Measurements from ENCODE around the gene BIN2. TPM values are rescaled to one million over a fixed set of nuclear protein-coding genes. Genes with fewer than 3 reads are reported as not detected.

The BIN2 gene
- total RNA-seq, 1 experiment from 2014 or later = not detected

DNA sequence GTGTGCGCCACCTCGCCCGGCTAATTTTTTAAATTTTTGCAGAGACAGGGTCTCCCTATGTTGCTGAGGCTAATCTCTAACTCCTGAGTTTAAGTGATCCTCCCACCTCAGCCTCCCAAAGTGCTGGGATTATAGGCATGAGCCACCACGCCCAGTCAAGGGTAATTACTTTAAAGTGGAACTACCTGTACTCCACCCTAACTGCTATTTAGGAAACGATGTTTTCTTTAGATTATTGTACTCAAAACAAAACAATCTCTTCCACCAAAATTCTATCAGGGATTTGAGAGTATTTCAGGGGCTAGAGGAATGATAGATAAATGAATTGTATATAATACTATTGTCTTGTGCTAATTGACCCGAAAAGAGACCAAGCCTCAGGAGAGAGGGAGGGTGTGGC lies 9.6 kb upstream of the BIN2 start:
- DNase-seq (ENCODE audit: low spot score) = no peak
- no TSS peak for BruUV-seq (replicated peaks)
- no peak for TF ChIP-seq CTCF (conservative IDR thresholded peaks at IDR 0.05; ENCODE audit: low read depth, low read length)
- no peak for TF ChIP-seq EZH2 (IDR thresholded peaks at IDR 0.05; ENCODE audit: borderline replicate concordance, low read depth, low read length, poor library complexity, severe bottlenecking)
- H3K36me3 ChIP-seq (ENCODE audit: insufficient read depth, low read length, poor library complexity, severe bottlenecking) = no peaks in the 10 kb centered on the region
- ChIA-PET POLR2A (ENCODE audit: low non-redundant PET) (no interaction called here), CTCF (no interaction called here)
- intact Hi-C loops (cut with micrococcal nuclease; ENCODE audit: unreplicated experiment) = no loop called here
- H3K4me3 ChIP-seq (ENCODE audit: low read depth, low read length, poor library complexity, severe bottlenecking) = no peak overlapping the region
- no peaks in the 10 kb centered on the region for H3K9me3 ChIP-seq (ENCODE audit: low read depth, low read length, poor library complexity, severe bottlenecking)
- H3K27ac ChIP-seq (ENCODE audit: low read depth, low read length, poor library complexity, severe bottlenecking) = no peak overlapping the region
- no peaks in the 10 kb centered on the region for H3K27me3 ChIP-seq (replicated peaks; ENCODE audit: insufficient read depth, low read depth, low read length, poor library complexity)
- H3K4me1 ChIP-seq (ENCODE audit: insufficient read depth, low read length, poor library complexity, severe bottlenecking) = no peaks in the 10 kb centered on the region

GRCh38 chr12:51330186-51330585 lies 6.2 kb upstream of the BIN2 start:
- DNase-seq (ENCODE audit: low spot score) = no peak
- Histone ChIP-seq H3K36me3 (ENCODE audit: insufficient read depth, low read length, poor library complexity, severe bottlenecking) (no peaks in the 10 kb centered on the region), H3K4me1 (ENCODE audit: insufficient read depth, low read length, poor library complexity, severe bottlenecking) (no peaks in the 10 kb centered on the region), H3K4me3 (ENCODE audit: low read depth, low read length, poor library complexity, severe bottlenecking) (no peak overlapping the region), H3K9me3 (ENCODE audit: low read depth, low read length, poor library complexity, severe bottlenecking) (no peaks in the 10 kb centered on the region), H3K27me3 (replicated peaks; ENCODE audit: insufficient read depth, low read depth, low read length, poor library complexity) (no peaks in the 10 kb centered on the region), H3K27ac (ENCODE audit: low read depth, low read length, poor library complexity, severe bottlenecking) (no peak overlapping the region)
- POLR2A ChIA-PET (ENCODE audit: low non-redundant PET) = interaction anchor here (0.7 kb wide), 1 partner anchor 26 kb away, joined by 7 read pairs; no protein-coding TSS in a partner anchor
- intact Hi-C loops (cut with micrococcal nuclease; ENCODE audit: unreplicated experiment) = no loop called here
- BruUV-seq (replicated peaks) = no TSS peak
- CTCF ChIA-PET = interaction anchor here (0.5 kb wide), 1 partner anchor 54 kb away, joined by 4 read pairs; no protein-coding TSS in a partner anchor
- TF ChIP-seq EZH2 (IDR thresholded peaks at IDR 0.05; ENCODE audit: borderline replicate concordance, low read depth, low read length, poor library complexity, severe bottlenecking) (no peak), CTCF (conservative IDR thresholded peaks at IDR 0.05; ENCODE audit: low read depth, low read length) (no peak)

DNA sequence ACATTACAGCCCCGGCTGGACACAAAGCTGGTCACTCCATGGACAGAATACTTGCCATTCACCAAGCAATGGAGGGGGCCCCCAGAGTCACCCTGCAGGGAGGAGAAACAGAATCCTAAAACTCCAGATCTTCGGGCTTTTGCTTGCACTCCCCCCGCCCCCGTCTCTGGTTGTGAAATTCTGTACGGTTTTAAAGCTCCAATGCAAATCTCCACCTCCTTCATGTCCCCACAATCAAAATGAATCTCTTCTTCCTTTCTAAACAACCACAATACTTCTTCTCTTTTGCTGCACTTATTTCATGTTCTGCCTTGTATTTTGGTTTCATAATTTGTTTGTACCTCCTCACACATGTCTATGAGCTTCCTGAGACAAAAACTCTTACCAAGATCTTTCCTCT lies 5.8 kb upstream of the BIN2 start:
- BruUV-seq (replicated peaks) = no TSS peak
- H3K4me1 ChIP-seq (ENCODE audit: insufficient read depth, low read length, poor library complexity, severe bottlenecking) = no peaks in the 10 kb centered on the region
- DNase-seq (ENCODE audit: low spot score) = no peak
- intact Hi-C loops (cut with micrococcal nuclease; ENCODE audit: unreplicated experiment) = no loop called here
- ChIA-PET POLR2A (ENCODE audit: low non-redundant PET) (interaction anchor here (0.7 kb wide), 1 partner anchor 26 kb away, joined by 7 read pairs; no protein-coding TSS in a partner anchor), CTCF (interaction anchor here (0.5 kb wide), 1 partner anchor 54 kb away, joined by 4 read pairs; no protein-coding TSS in a partner anchor)
- H3K36me3 ChIP-seq (ENCODE audit: insufficient read depth, low read length, poor library complexity, severe bottlenecking) = no peaks in the 10 kb centered on the region
- no peaks in the 10 kb centered on the region for H3K27me3 ChIP-seq (replicated peaks; ENCODE audit: insufficient read depth, low read depth, low read length, poor library complexity)
- no peak overlapping the region for H3K4me3 ChIP-seq (ENCODE audit: low read depth, low read length, poor library complexity, severe bottlenecking)
- no peak overlapping the region for H3K27ac ChIP-seq (ENCODE audit: low read depth, low read length, poor library complexity, severe bottlenecking)
- no peak for TF ChIP-seq EZH2 (IDR thresholded peaks at IDR 0.05; ENCODE audit: borderline replicate concordance, low read depth, low read length, poor library complexity, severe bottlenecking)
- no peak for TF ChIP-seq CTCF (conservative IDR thresholded peaks at IDR 0.05; ENCODE audit: low read depth, low read length)
- no peaks in the 10 kb centered on the region for H3K9me3 ChIP-seq (ENCODE audit: low read depth, low read length, poor library complexity, severe bottlenecking)
